HFF-Myc (cell line): ENCODE results near the gene CCDC85C.
A peak's percentile ranks its signal among the peaks of the same experiment; 100 is the strongest.
"Not testable (repeated sequence)": the region's sequence is repeated elsewhere in the genome, so short reads cannot be mapped to it uniquely, and the experiment has no call there.

Experiments
- DNase-seq: peaks from one replicate; pipeline ENCODE4 v3.0.0-alpha.2; 2011; ENCODE audit warnings: low read depth; ENCODE audit errors: extremely low read depth
- H3K4me3 ChIP-seq: replicated peaks from 2 replicates; pipeline ENCODE4 v1.5.1; 2011; ENCODE audit warnings: low read depth, mild to moderate bottlenecking, control low read depth, low read length
- TF ChIP-seq, protein P1 (sequence below): IDR thresholded peaks from 2 replicates; pipeline ENCODE4 v1.5.1; 2012; ENCODE audit warnings: mild to moderate bottlenecking, low read depth, low read length, control low read depth; ENCODE audit errors: missing control alignments

Gene CCDC85C

DNA sequence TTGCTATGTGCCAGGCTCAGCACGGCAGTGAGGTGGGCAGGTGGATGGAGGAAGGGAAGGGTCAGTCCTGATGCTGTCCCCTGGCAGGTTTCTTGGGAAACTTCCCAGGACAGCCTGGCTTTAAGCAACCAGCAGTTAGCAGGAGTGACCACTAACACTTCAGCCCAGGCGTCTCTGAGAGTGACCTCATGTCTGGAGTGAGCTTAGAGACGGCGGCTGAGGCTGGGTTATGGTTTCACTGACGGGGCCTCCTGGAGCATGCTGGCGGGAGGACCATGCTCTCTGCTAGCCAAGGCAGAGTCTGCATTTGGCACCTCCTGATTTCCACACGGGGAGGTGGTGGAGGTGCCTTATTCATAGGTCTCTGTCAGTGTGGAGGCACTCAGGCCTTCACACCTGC is 43.4 kb upstream of the CCDC85C start:
- H3K4me3 ChIP-seq = no peak overlapping the region
- TF ChIP-seq, protein P1, sequence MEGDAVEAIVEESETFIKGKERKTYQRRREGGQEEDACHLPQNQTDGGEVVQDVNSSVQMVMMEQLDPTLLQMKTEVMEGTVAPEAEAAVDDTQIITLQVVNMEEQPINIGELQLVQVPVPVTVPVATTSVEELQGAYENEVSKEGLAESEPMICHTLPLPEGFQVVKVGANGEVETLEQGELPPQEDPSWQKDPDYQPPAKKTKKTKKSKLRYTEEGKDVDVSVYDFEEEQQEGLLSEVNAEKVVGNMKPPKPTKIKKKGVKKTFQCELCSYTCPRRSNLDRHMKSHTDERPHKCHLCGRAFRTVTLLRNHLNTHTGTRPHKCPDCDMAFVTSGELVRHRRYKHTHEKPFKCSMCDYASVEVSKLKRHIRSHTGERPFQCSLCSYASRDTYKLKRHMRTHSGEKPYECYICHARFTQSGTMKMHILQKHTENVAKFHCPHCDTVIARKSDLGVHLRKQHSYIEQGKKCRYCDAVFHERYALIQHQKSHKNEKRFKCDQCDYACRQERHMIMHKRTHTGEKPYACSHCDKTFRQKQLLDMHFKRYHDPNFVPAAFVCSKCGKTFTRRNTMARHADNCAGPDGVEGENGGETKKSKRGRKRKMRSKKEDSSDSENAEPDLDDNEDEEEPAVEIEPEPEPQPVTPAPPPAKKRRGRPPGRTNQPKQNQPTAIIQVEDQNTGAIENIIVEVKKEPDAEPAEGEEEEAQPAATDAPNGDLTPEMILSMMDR = no peak
- DNase-seq = no peak

DNA sequence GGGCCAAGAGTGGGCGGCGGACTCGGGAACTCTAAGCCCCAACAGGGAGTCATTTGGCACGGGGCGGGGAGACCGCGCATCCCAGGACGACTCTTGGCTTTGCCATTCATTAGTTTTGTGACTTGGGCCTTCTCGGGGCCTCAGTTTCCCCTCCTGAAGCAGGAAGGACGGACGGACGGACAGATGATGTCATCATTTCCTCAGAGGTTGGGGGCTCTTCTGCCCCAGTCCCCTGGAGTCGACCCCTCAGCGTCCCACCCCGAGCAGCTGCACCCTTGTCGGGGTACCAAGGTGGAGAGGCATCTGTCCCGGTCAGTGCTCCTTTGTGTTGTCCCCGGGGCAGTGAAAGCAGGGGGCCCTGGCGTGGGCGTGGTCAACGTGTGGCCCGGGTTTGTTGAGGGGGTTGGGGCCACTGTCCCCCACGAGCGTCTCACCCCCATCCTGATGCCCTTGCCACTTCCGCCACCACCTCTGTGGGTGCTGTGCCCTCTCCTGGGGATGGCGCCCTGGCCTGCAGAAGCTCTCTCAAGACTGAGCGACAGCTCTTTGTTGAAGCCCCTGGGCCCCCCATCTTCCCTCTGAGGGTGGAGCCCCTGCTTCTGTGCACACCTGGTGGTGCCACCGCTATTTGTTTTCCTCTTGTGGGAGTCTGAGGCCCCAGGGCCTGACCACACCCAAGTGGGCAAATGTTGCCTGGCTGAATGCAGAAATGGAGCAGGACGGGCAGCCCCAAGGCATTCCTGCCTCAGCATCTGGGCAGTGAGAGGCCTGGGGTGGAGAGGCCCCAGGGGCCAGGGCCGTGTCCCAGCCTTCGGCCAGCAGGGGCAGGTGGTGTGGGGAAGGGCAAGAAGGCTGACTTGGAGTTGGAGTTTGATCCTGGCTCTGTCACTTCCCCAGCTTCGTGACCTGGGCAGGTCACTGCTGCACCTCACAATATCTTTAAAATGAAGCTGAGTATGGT is 41.8 kb upstream of the CCDC85C start:
- H3K4me3 ChIP-seq = peak overlapping the region; percentile 19
- DNase-seq = no peak
- TF ChIP-seq, protein P1 = no peak

DNA sequence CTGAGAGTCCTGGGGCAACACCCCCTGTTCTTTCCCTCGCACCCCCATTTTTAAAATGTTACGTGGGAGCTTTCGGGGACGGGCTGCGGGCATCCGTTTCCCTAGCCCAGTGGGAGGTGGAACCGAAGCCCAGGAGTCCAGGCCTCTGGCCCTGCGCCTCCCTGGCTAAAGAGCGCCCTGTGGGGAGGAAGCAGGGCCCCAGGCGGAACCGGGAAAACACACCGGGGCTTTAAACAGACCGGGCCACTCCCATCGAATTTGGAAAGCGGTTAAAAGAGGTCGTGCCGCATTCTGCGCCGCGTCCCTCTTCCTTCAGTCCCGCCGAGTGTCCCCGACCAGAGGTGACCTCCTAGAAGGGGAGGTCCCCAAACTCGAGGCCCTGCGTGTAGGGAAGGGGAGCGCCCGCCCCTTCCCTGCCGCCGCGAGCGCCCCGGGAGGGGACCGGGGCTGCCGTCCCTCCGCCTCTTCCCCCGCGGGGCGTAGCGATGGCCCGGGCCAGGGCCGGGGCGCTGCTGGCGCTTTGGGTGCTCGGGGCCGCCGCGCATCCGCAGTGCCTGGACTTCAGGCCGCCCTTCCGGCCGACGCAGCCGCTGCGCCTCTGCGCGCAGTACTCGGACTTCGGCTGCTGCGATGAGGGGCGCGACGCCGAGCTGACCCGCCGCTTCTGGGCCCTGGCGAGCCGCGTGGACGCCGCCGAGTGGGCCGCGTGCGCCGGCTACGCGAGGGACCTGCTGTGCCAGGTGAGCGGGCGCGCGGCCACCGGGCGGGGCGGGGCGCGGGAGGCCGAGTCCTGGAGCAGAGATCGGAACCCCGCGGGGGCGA is 40.9 kb upstream of the CCDC85C start, which contains the start of gene HHIPL1:
TSS of gene HHIPL1 (plus strand) at position 407 of the 822 bp plus-strand sequence. CDS start at position 486, 79 bp downstream.
- TF ChIP-seq, protein P1 = no peak
- peak within 1 kb of the TSS; percentile 19 for H3K4me3 ChIP-seq
- DNase-seq = no peak

DNA sequence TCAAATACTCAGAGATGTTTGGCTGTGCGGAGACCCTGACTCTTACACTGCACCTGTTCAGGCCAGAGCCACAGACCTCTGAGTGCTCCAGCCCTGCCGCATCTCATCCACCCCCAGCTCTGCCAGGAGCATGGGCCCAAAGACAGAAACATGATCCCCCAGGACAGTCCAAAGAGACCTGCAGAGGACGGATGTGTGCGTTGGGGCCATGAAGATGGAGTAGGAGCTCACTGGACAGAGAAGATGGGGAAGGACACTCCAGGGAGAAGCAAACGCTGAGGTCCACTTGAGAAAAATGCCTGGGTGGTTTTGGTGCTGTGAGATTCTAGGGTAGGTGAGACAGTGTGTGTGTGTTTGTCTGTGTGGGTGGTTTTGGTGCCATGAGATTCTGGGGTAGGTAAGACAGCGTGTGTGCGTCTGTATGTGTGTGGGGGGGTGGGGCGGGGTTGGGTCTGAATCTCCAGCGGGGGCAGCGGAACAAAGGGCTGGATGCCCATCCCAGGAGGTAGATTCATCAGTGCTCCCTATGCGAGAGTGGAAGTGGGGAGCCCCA is 40.1 kb upstream of the CCDC85C start:
- TF ChIP-seq, protein P1 = no peak
- no peak overlapping the region for H3K4me3 ChIP-seq
- no peak for DNase-seq

DNA sequence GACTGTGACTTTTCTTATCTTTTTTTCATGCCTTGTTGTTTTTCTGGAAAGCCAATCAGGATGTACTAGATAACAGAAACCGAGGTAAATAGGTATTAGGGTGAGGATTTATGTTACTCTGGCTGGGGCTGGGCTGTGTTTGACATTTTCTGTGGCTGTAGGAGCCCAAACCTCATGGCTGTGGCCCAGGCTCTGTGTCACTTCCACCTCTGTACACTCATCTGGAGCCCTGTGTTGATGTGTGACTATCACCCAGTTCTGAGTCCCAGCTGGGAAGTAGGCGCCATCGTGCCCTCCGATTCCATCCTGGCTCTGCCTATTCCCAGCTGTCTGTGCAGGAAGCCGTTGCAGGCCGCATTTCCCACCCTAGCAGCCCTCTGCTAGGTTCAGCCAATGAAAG is 39.3 kb upstream of the CCDC85C start:
- TF ChIP-seq, protein P1 = no peak
- DNase-seq = no peak
- H3K4me3 ChIP-seq = no peak overlapping the region

DNA sequence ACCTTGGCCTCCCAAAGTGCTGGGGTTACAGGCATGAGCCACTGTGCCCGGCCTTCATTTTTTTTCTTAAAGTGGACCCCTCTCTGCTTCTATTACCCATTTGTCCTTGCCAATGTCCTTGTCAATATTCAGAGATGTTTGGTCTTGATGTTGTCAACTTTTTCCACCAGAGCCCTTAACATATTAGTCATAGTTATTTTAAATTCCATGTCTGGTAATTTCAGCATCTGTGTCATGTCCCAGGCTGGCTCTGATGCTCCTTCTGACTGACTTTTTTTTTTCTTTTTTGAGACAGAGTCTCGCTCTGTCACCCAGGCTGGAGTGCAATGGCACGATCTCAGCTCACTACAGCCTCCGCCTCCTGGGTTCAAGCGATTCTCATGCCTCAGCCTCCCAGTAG is 38.8 kb upstream of the CCDC85C start:
- not testable (repeated sequence) for H3K4me3 ChIP-seq, DNase-seq

DNA sequence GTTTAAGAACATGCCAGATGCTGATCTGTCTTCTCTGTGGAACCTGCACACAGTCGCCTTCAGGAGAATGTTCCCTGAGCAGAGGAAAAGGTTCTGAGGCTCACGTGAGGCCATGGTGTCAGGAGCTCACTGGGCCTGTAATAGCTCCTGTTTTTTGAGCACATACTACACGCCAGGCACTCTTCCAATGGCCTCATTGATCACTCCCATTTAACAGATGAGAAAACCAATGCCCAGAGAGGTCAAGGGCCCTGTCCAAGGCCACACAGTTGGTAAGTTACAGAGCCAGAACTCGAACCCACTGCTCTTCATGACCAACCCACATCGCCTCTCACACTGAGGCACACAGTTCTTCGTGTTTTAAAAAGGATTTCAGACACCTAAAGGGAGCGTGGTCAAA is 33.6 kb upstream of the CCDC85C start:
- no peak overlapping the region for H3K4me3 ChIP-seq
- TF ChIP-seq, protein P1 = no peak
- DNase-seq = no peak
